ENCODE results near the gene SDC4.

GRCh38 chr20:45344168-45344860 is 3.9 kb downstream of the SDC4 start:
- TF ChIP-seq CTCF (IDR thresholded peaks at IDR 0.05) (no peak), POLR2A (IDR thresholded peaks at IDR 0.05) (peak; percentile 39), POLR2AphosphoS5 (IDR thresholded peaks at IDR 0.05) (peak; percentile 64)
